GM12892 (cell line): ENCODE data around the gene ARHGDIB.

Experiments
- POLR2A ChIP-seq: IDR thresholded peaks from 2 replicates; pipeline ENCODE4 v1.6.1; 2011; ENCODE audit warnings: low read depth, low read length, control low read depth
- TAF1 ChIP-seq: IDR thresholded peaks from 2 replicates; pipeline ENCODE4 v1.6.1; 2011; ENCODE audit warnings: low read depth, mild to moderate bottlenecking, control low read depth, low read length, borderline replicate concordance

- no peak for TF ChIP-seq POLR2A
- TF ChIP-seq TAF1, result no peak
Observed at GRCh38 chr12:15011162-15011561, 49.8 kb upstream of the ARHGDIB start.
